Upper lobe of left lung (tissue), 4 donors: ENCODE data around the gene PRMT6.
"Not testable (repeated sequence)": the region's sequence is repeated elsewhere in the genome, so short reads cannot be mapped to it uniquely, and the experiment has no call there.

Source experiments
- CTCF ChIP-seq, 6 experiments: fragments of 450-650 bp in 4 of 6; fragments of 200-600 bp in 2 of 6; sonication (generic) in 2 of 6; IDR thresholded peaks; one replicate each; pipeline ENCODE4 v1.5.1; 2016 to 2019; ENCODE audit warnings: antibody characterized with exemption in 6 of 6
- EP300 ChIP-seq, 4 donors: sonication (generic); formaldehyde crosslinking; IDR thresholded peaks; one replicate each; pipeline ENCODE4 v1.5.1; 2017; ENCODE audit warnings: antibody characterized with exemption in 4 of 4, control low read depth in 2 of 4
- POLR2A ChIP-seq, 4 donors: fragments of 450-650 bp; IDR thresholded peaks; one replicate each; pipeline ENCODE4 v1.5.1; 2016 to 2017; ENCODE audit warnings: antibody characterized with exemption in 4 of 4, mild to moderate bottlenecking in 2 of 4
- POLR2AphosphoS5 ChIP-seq, 2 donors: sonication (generic); formaldehyde crosslinking; IDR thresholded peaks; one replicate each; pipeline ENCODE4 v1.5.1; 2017; ENCODE audit warnings: antibody characterized with exemption in 2 of 2

- not testable (repeated sequence) for TF ChIP-seq EP300, POLR2AphosphoS5, CTCF, POLR2A (IDR thresholded peaks at IDR 0.05)
Observed at GRCh38 chr1:107055919-107056425, 502 bp upstream of the PRMT6 start.
